B cell (primary cell): ENCODE results near the gene CRYBA1. TPM values are rescaled to one million over a fixed set of nuclear protein-coding genes. Genes with fewer than 3 reads are reported as not detected.
A peak's percentile ranks its signal among the peaks of the same experiment; 100 is the strongest.

Experiments
- ATAC-seq: fragments of 200-7000 bp; cut with Tn5 transposase; one replicate; pipeline ENCODE4 v1.10.0; 2021; ENCODE audit warnings: low read depth, mild to moderate bottlenecking, moderate number of reproducible peaks, moderate library complexity
- CTCF ChIA-PET: fragments of 350-600 bp; sonication (Branson Sonifier 250); formaldehyde crosslinking; loops from one replicate; lab custom pipeline; 2021; ENCODE audit warnings: antibody characterized with exemption, inconsistent platforms; lab: Charles Lee
- POLR2A ChIA-PET: fragments of 350-600 bp; sonication (Branson Sonifier 250); formaldehyde crosslinking; loops from one replicate; lab custom pipeline; 2021; ENCODE audit warnings: antibody characterized with exemption; lab: Charles Lee
- DNase-seq: peaks from one replicate; pipeline ENCODE4 v3.0.0; 2013
- H2AFZ ChIP-seq: 2 replicates; pipeline ENCODE4 v1.6.1; 2012; ENCODE audit warnings: mild to moderate bottlenecking, low read depth, low read length; ENCODE audit not compliant: insufficient read depth, poor library complexity, severe bottlenecking
- H3K27ac ChIP-seq, 2 donors: 1 replicate in 1 of 2; 2 replicates in 1 of 2; pipeline ENCODE4 v1.5.1; 2012 to 2013; ENCODE audit warnings: low read length in 2 of 2, mild to moderate bottlenecking in 2 of 2, moderate library complexity in 1 of 2
- H3K27me3 ChIP-seq, 4 experiments: fragments of 200-600 bp in 1 of 4; sonication (generic) in 1 of 4; replicated peaks in 1 of 4; 1 replicate in 2 of 4; 2 replicates in 2 of 4; pipeline versions ENCODE4 v1.6.1 to v1.7.0; 2013 to 2016; ENCODE audit warnings: low read length in 3 of 4, mild to moderate bottlenecking in 2 of 4, mixed read lengths in 1 of 4, moderate library complexity in 1 of 4; ENCODE audit not compliant: insufficient read depth in 4 of 4, control insufficient read depth in 3 of 4; ENCODE audit errors: control extremely low read depth in 1 of 4
- H3K36me3 ChIP-seq, 2 experiments: replicated peaks in 1 of 2; 1 replicate in 1 of 2; 2 replicates in 1 of 2; pipeline versions ENCODE4 v1.6.1 to v1.7.1; 2013; ENCODE audit warnings: low read length in 1 of 2; ENCODE audit not compliant: insufficient read depth in 2 of 2, control insufficient read depth in 1 of 2; ENCODE audit errors: control extremely low read depth in 1 of 2, extremely low read depth in 1 of 2
- H3K4me1 ChIP-seq, 2 donors: fragments of 200-600 bp in 1 of 2; sonication (generic) in 1 of 2; 1 replicate in 1 of 2; 2 replicates in 1 of 2; pipeline versions ENCODE4 v1.5.1 to v1.6.1; 2013 to 2017; ENCODE audit warnings: low read length in 2 of 2; ENCODE audit not compliant: control insufficient read depth in 2 of 2, insufficient read depth in 2 of 2
- H3K4me2 ChIP-seq: replicated peaks from 2 replicates; pipeline ENCODE3; 2012; ENCODE audit warnings: mild to moderate bottlenecking, low read depth, low read length; ENCODE audit not compliant: poor library complexity, severe bottlenecking
- H3K4me3 ChIP-seq, 5 experiments: fragments of 200-600 bp in 1 of 5; sonication (generic) in 1 of 5; 1 replicate in 3 of 5; 2 replicates in 2 of 5; pipeline versions ENCODE4 v1.5.1 to v1.7.0; 2011 to 2016; ENCODE audit warnings: low read length in 4 of 5, mild to moderate bottlenecking in 4 of 5, low read depth in 2 of 5, control low read depth in 1 of 5, moderate library complexity in 1 of 5; ENCODE audit not compliant: insufficient read depth in 1 of 5; ENCODE audit errors: control extremely low read depth in 1 of 5, extremely low read depth in 1 of 5
- H3K79me2 ChIP-seq: fragments of 200-600 bp; sonication (generic); one replicate; pipeline ENCODE4 v1.6.0; 2016; ENCODE audit warnings: low read length; ENCODE audit not compliant: control insufficient read depth, insufficient read depth
- H3K9ac ChIP-seq: fragments of 200-600 bp; sonication (generic); 2 replicates; pipeline ENCODE4 v1.6.1; 2017; ENCODE audit warnings: mild to moderate bottlenecking, low read length, moderate library complexity
- H3K9me3 ChIP-seq, 3 donors: one replicate each; pipeline versions ENCODE4 v1.6.1 to v1.7.1; 2013; ENCODE audit warnings: low read length in 2 of 3; ENCODE audit not compliant: control insufficient read depth in 2 of 3, insufficient read depth in 1 of 3; ENCODE audit errors: control extremely low read depth in 1 of 3
- H4K20me1 ChIP-seq: 2 replicates; pipeline ENCODE4 v1.6.0; 2012; ENCODE audit warnings: mild to moderate bottlenecking, low read length; ENCODE audit not compliant: insufficient read depth, control insufficient read depth, poor library complexity, severe bottlenecking
- H3K27ac Mint-ChIP-seq: one replicate; pipeline ENCODE4 v1.8.0; 2021; ENCODE audit warnings: mixed read lengths
- H3K27me3 Mint-ChIP-seq: one replicate; pipeline ENCODE4 v1.8.0; 2021; ENCODE audit warnings: mixed read lengths
- H3K4me1 Mint-ChIP-seq: one replicate; pipeline ENCODE4 v1.8.0; 2021; ENCODE audit warnings: mixed read lengths
- H3K4me3 Mint-ChIP-seq: one replicate; pipeline ENCODE4 v1.8.0; 2021; ENCODE audit warnings: mixed read lengths
- H3K9me3 Mint-ChIP-seq: one replicate; pipeline ENCODE4 v1.8.0; 2022; ENCODE audit warnings: mixed read lengths; ENCODE audit not compliant: insufficient read depth
- EZH2 ChIP-seq: IDR thresholded peaks from 2 replicates; pipeline ENCODE4 v1.6.1; 2012; ENCODE audit warnings: borderline replicate concordance, low read depth, mild to moderate bottlenecking, moderate library complexity, low read length; ENCODE audit not compliant: insufficient read depth, poor library complexity, severe bottlenecking
- WGBS: methylation state at CpG from one replicate; pipeline ENCODE4 v1.1.5; 2013; ENCODE audit warnings: missing lambda C conversion rate; ENCODE audit not compliant: insufficient coverage; 5-methylcytosine and 5-hydroxymethylcytosine counted together
- intact Hi-C: fragments of 100-400 bp; cut with micrococcal nuclease; formaldehyde crosslinking; loops from one replicate; pipeline ENCODE4 v1.10.0; 2022
- polyA plus RNA-seq: library from polyadenylated mRNA; depleted of rRNA; stranded (reverse); fragments of >200 nt; gene quantifications from 2 replicates; pipeline ENCODE4 v1.2.3, GENCODE V29; 2012
- total RNA-seq, 2 donors: library from RNA; stranded (reverse); fragments of 120-200 nt in 1 of 2; gene quantifications; 1 replicate in 1 of 2; 2 replicates in 1 of 2; pipeline versions ENCODE4 v1.2.3 to v1.2.4, GENCODE V29; 2013 to 2022
- TF ChIP-seq, protein P1 (sequence below): fragments of 200-600 bp; IDR thresholded peaks from one replicate; pipeline ENCODE4 v1.8.0; 2022; ENCODE audit warnings: antibody characterized with exemption, mild to moderate bottlenecking

Gene CRYBA1
- total and polyA plus RNA-seq, 2 donors (not counting 1 experiment from before 2014, with no cell fraction given): not detected

GRCh38 chr17:29253037-29253436 lies 6.4 kb downstream of the CRYBA1 start:
- Mint-ChIP-seq H3K4me1 (peaks cover 16% of the 10 kb centered on the region), H3K27ac (no peak overlapping the region), H3K9me3 (no peaks in the 10 kb centered on the region), H3K27me3 (no peaks in the 10 kb centered on the region), H3K4me3 (no peak overlapping the region)
- Histone ChIP-seq H3K9ac (no peak overlapping the region), H3K9me3 (no peaks in the 10 kb centered on the region), H3K27ac (no peak overlapping the region), H3K36me3 (peaks cover 3 to 11% of the 10 kb centered on the region in 2 experiments), H3K79me2 (no peaks in the 10 kb centered on the region), H2AFZ (no peak overlapping the region), H3K4me2 (no peak overlapping the region), H3K27me3 (no peaks in the 10 kb centered on the region), H3K4me3 (no peak overlapping the region), H4K20me1 (no peaks in the 10 kb centered on the region), H3K4me1 (peaks cover 0 to 11% of the 10 kb centered on the region in 2 donors)
- no CpG with 5 or more reads among the region's 2 CpGs for WGBS
- ChIA-PET POLR2A (no interaction called here), CTCF (no interaction called here)
- DNase-seq (no peak), ATAC-seq (no peak)
- TF ChIP-seq, protein P1, sequence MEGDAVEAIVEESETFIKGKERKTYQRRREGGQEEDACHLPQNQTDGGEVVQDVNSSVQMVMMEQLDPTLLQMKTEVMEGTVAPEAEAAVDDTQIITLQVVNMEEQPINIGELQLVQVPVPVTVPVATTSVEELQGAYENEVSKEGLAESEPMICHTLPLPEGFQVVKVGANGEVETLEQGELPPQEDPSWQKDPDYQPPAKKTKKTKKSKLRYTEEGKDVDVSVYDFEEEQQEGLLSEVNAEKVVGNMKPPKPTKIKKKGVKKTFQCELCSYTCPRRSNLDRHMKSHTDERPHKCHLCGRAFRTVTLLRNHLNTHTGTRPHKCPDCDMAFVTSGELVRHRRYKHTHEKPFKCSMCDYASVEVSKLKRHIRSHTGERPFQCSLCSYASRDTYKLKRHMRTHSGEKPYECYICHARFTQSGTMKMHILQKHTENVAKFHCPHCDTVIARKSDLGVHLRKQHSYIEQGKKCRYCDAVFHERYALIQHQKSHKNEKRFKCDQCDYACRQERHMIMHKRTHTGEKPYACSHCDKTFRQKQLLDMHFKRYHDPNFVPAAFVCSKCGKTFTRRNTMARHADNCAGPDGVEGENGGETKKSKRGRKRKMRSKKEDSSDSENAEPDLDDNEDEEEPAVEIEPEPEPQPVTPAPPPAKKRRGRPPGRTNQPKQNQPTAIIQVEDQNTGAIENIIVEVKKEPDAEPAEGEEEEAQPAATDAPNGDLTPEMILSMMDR: no peak
- no peak for TF ChIP-seq EZH2
- intact Hi-C loops: loop anchor here (2.0 kb wide), 1 partner anchor 38 kb away; no protein-coding TSS in a partner anchor

DNA sequence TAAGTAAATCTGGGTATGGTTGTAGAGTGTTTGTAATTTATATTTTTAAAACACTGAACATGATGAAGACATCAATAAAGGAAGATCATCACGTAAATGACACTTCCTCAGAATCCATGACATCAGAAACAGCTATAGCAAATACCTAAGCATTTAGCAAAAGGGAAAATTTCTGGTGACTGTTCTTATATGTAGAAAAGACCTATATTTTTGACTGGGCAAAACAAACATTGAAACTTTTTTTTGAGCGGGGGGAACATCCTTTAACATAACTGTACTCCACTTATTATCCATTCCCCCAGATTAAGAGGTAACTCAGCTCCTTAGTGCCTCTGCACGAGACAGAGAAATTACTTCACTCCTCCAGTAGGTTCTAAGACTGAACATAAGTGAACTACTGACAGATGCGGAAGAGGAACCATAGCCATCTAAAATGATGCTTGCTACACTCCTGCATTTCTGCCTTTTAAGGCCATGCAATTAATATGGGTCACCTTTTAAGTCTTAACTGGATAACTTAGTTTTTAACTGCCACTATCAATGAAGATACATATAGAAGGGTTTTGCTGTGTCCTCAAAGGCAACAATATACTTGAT lies 9.4 kb downstream of the CRYBA1 start:
- no peak overlapping the region for H3K4me2 ChIP-seq
- ATAC-seq (no peak), DNase-seq (no peak)
- no peak overlapping the region for H3K4me3 ChIP-seq
- no peaks in the 10 kb centered on the region for H3K27me3 ChIP-seq
- no peaks in the 10 kb centered on the region for H3K79me2 ChIP-seq
- H2AFZ ChIP-seq: no peak overlapping the region
- TF ChIP-seq, protein P1: no peak
- TF ChIP-seq EZH2: no peak
- peaks cover 17% of the 10 kb centered on the region for H4K20me1 ChIP-seq
- H3K27ac ChIP-seq: no peak overlapping the region
- H3K9ac ChIP-seq: no peak overlapping the region
- peak overlapping the region; percentile 7 for H3K27ac Mint-ChIP-seq
- CTCF ChIA-PET: interaction anchor here (0.8 to 1.6 kb wide), 5 partner anchors 36 to 831 kb away, joined by 3 to 7 read pairs (median 3); no protein-coding TSS in a partner anchor
- no peaks in the 10 kb centered on the region for H3K9me3 Mint-ChIP-seq
- peaks cover 0 to 11% of the 10 kb centered on the region in 2 donors for H3K4me1 ChIP-seq
- POLR2A ChIA-PET: no interaction called here
- peaks cover 13 to 21% of the 10 kb centered on the region in 2 experiments for H3K36me3 ChIP-seq
- intact Hi-C loops: no loop called here
- peaks cover 20% of the 10 kb centered on the region for H3K4me1 Mint-ChIP-seq
- WGBS: 92% methylated on average over 2 of the region's 4 CpGs
- no peaks in the 10 kb centered on the region for H3K9me3 ChIP-seq
- no peaks in the 10 kb centered on the region for H3K27me3 Mint-ChIP-seq
- H3K4me3 Mint-ChIP-seq: no peak overlapping the region
